Activated CD8-positive, alpha-beta memory T cell treated with anti-CD3 and anti-CD28 coated beads, Interleukin-2, amount 50 U/mL, for 1 hour (primary cell): ENCODE results near the gene FMO3.

Source experiments
- DNase-seq: peaks from one replicate; pipeline ENCODE4 v3.0.0-alpha.2; 2020; ENCODE audit errors: extremely low read depth

Gene FMO3

GRCh38 chr1:171090604-171091003 lies at the start of gene FMO3:
Gene FMO3 (plus strand): TSS chr1:171090905. CDS start chr1:171092659, 1,754 bp downstream.
- no peak for DNase-seq

DNA sequence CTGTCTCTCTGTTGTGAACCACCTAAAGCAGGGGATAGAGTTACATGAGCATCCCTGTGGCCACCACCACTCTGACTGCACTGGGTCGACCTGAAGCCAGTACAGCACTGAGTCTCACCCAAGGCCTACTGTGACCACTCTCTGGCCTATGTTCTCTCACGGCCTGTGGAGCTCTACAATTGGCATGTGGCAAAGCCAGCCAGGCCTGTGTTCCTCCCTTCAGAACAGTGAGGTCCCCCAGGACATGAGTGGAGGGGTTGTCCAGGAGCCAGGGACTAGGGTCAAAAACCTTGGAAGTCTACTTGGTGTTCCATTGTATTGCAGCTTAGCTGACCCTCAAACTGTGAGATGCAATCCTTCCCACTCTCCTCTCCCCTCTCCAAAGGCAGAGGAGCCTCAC lies 42.7 kb upstream of the FMO3 start:
- no peak for DNase-seq

DNA sequence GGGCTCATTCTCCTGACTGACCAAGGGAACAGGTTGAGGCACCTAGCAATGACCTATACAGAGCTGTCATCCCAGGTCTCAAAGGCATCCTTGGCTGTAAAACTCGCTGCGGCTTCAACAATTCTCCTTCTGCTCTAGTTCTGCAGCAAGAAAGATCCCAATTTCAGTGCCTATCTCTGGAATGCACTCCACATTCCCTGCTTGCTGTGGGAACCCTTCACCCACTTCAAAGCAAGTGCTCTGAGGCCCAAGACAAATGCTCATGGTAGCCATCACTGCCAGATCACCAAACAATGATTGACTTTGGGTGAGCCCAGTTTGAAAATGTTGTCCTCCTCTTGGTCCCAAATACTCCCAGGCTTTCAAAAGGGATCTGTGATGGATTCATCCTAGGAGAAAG lies 37.7 kb upstream of the FMO3 start:
- DNase-seq: no peak

DNA sequence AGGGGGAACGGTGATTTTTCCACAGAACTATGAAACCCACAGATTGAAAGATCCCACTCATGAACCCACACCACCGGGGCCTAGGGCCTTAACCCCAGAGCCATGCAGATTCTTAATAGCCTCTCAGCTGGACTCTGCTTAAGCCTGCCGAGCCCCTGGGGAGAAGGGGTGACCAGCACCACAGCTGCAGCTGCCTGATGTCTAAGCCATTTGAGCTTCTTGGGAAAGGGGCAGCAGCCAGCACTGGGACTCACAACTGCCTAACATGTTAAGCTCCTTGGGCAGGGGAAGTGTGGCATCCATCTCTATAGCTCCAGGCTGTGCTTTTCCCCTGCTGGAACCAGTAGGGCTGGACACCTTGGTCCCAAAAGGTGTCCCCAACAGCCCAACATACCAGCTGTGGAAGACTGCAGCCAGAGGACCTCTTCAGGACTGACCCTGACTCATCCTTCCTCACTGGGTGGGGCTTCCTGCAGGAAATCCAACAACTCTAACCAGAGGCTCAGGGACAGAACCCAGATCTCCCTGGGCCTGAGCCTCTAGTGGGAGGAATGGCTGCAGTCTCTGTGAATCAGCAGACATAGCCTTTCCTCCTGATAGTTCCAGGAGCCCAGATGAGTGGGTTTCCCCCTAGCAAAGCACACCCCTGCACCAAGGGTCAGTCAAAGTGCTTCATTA lies 34.6 kb upstream of the FMO3 start:
- DNase-seq: no peak

DNA sequence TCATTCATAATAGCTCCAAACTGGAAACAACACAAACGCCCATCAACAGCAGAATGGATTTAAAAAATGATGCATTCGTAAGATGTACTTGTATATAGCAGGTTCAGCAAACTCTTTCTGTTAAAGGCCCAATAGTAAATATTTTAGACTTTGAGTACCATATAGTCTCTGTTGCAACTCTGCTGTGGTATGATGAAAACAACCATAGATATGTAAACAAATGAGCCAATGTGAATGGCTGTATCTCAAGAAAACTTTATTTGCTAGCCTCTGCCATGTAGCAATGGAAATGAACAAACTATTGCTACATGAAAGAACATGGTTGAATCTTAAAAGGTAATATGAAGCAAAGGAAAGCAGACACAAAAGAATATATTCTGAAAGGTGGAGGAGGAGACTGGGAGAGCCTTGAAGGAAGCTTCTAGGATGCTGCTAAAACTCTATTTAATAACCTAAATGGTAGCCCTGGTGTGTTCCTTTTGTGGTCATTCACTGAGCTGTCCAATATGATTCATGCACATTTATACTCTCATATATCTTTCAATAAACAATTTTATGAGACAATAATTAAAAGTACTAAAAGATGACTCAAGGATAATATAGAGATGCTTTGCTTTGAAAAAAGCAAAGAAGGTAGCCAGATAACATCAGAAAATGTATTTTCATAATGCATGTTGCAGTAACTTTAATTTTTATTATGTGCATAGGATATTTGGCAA lies 29.1 kb upstream of the FMO3 start:
- DNase-seq: no peak

GRCh38 chr1:171062902-171063301 lies 27.8 kb upstream of the FMO3 start:
- DNase-seq: no peak

DNA sequence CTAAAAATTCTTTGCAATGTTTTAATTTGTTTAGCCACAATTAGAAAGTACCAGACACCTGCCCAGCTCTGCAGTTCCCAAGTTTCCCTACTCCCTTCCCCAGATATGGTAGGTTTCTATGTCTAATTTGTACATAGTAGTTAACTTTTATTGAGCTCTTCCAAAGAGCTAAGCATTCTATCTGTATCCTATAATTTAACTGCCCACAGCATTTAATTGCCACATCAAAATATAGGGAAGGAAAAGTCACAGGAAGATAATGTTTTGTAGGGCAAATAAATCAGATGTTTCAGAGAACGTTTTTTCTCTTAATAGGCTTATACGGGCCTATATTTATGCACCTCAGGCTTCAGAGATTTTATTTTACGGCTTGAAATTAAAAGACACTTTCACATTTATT lies 15.7 kb upstream of the FMO3 start:
- DNase-seq: no peak

- DNase-seq: no peak
These were observed 9.4 kb upstream of the FMO3 start for GRCh38 chr1:171081314-171081753.

DNA sequence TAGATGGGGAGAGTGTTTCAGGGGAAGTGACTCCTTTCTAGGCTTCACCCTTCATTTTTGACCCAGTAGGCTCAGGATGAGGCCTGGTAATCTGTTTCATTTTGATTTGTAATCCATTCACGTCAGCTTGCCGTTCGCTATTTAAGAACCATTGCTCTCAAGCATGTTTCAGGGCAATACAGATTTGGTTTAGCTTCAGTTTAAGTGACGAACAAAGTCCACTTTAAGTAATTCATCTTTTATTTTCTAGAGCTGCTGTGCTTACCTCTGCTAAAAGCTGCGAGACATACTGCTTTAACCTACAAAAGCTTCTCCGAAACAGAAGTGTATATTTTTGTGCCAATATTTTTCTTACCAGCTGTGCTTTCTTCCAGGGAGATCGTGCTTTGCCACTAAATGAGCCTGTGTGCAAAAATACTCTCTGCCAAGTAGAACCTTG lies 8.9 kb upstream of the FMO3 start:
- DNase-seq: no peak

- DNase-seq: no peak
These were observed 8.1 kb upstream of the FMO3 start for GRCh38 chr1:171082606-171083005.

DNA sequence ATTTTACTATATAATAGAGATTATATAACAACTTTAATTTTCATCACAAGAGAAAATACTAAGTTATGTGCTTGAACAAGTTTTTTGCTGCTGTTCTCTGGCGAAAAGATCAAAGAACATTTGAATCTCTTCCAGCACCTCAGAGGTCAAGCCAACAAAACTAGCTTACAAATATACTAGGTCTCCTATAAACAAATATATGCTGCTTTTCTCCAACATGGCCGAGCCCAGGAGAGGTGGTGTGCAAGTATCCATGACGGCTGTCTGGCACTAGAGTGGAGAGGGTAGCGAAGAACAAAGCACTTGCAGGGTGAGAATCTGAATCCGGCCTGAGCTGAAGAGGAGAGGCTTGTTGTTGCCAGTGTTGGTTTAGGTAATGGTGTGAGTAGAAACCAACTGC lies 7.5 kb upstream of the FMO3 start:
- no peak for DNase-seq

DNA sequence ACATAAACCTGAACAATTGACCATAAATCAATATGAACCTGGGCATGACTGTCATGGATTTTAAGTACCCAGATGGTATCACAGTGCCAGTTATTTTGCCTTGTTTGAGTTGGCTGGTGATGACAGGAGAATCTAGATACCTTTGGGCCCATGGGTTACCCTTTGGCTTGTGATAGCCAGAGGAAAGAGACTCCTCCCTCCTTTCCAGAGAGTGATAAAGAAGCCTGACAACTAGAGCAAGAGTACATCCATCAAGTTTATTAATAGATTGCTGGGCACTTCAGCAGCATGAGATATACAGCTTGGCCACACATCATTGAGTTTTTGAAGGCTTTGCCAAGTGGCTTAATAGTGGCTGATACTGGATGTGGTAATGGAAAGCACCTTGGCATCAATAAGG lies 6.6 kb upstream of the FMO3 start:
- DNase-seq: no peak

GRCh38 chr1:171084870-171085269 lies 5.8 kb upstream of the FMO3 start:
- no peak for DNase-seq

DNA sequence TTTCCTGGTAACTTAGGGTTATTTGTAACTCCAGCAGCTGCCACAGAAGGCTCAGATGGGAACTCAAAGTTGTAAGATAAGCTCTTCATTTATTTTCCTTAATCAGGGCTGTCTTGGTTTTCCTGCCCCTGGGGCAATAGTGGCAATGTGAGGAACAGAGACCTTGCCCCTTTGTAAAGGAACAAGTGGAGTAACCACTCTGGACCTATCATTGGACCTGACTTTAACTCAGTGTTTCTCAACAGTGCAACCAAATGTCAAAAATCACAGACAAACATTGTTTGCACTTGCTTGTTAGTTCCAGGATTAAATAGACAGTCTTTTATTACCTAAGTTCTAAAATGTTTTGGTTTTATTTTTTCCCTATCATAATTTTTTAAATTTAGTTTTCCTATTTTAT lies 2.8 kb upstream of the FMO3 start:
- no peak for DNase-seq

DNA sequence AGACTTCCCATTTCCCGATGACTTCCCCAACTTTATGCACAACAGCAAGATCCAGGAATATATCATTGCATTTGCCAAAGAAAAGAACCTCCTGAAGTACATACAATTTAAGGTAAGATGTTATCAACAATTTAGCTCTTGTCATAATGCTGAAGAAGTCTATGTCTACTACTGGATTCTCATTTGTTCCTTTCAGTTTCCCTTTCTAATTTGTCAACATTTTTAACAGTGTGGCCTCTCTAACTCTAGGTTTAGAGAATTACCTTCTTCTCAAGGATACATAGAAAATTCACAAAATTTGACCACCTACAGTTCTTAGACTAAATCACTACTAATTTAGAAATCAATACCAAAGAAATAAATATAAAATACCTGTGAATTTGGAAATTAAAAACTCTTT lies 13.2 kb downstream of the FMO3 start:
- DNase-seq: no peak

- no peak for DNase-seq
These were observed 16.7 kb downstream of the FMO3 start for GRCh38 chr1:171107262-171107940.

- DNase-seq: no peak
These were observed 17.3 kb downstream of the FMO3 start for GRCh38 chr1:171107969-171108368.

DNA sequence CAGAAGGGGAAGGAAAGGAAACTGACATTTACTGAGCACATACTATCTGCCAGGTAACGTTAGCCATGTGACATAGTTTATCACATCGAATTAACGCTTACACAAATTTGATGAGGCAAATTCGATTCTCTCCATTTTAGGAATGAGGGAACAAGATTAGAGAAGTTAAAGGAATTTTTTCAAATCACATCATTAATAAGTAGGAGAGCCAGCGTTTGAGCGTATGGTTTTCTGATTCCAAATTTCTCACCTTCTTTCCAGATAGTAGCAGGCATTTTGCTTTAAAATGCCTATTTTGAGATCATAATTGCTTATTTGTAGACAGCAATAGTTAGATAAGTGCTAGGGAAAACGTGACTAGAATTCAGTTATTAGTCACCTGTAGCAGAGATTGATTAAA lies 19.3 kb downstream of the FMO3 start:
- DNase-seq: no peak

DNA sequence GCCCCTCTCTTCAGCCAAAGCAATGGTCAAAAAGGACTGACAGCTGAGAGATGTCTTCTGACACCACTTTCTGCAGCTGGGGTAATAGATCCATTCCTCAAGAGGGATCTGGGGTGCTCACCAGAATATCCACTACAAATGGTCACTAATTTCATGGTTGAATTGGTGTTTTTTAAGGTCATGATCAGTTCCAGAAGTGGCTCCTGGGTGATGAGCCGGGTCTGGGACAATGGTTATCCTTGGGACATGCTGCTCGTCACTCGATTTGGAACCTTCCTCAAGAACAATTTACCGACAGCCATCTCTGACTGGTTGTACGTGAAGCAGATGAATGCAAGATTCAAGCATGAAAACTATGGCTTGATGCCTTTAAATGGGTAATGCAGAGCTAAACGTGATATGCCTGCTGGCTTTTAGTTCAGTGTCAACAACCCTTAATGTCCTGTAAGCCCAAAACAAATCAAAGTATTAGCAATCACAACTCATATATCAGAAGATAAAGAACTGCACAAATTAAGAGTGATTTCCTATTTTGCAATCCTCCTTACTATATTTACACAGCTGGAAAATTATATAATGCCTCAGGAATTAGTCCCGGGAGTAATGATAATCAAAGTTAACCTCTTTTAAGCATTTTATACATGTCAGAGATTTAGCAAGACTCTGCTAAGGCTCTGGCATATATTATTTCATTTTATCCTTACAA lies 20.1 kb downstream of the FMO3 start:
- no peak for DNase-seq

DNA sequence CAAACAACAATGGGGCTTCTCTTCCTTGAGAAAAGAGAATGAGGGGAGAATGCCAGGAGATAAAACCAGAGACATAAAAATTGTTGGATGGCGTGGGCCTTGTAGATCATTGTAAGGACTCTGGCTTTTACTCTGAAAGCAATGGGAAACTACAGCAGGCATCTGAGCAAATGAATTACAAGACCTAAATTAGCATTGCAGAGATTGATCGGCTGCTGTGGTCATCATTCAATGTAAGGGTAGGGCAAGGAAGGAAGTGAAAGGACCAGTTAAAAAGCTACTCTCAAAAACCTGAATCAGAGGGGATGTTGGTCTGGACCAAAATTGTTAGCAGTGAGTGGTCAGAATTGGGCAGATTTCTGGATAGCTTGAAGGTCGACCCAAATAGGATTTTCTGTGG lies 21.4 kb downstream of the FMO3 start:
- no peak for DNase-seq

DNA sequence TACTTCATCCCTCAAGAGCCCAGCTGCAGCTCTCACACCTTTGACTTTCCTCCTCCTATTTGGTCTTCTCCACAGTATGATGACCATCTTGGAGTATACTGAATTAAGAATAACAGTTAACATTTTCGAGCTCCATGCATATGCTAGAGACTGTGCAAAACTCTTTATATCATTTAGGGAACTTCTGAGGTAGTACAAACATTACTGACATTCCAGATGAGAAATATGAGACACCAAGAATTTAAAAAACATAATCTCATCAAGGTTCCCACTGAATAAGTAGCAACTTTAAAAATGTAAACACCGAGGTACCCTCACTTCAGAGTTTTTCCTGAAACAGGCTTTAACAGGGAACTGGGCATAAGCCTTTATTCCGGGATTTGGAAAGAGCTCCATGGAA lies 22.7 kb downstream of the FMO3 start:
- DNase-seq: no peak

GRCh38 chr1:171115280-171115897 lies 24.7 kb downstream of the FMO3 start:
- no peak for DNase-seq
